GM12892 (cell line): ENCODE measurements around the gene PDGFRA.

Experiments
- POLR2A ChIP-seq: IDR thresholded peaks from 2 replicates; pipeline ENCODE4 v1.6.1; 2011; ENCODE audit warnings: low read depth, low read length, control low read depth
- POLR2AphosphoS5 ChIP-seq: IDR thresholded peaks from 2 replicates; pipeline ENCODE4 v1.6.1; 2011; ENCODE audit warnings: low read depth, low read length, control low read depth

DNA sequence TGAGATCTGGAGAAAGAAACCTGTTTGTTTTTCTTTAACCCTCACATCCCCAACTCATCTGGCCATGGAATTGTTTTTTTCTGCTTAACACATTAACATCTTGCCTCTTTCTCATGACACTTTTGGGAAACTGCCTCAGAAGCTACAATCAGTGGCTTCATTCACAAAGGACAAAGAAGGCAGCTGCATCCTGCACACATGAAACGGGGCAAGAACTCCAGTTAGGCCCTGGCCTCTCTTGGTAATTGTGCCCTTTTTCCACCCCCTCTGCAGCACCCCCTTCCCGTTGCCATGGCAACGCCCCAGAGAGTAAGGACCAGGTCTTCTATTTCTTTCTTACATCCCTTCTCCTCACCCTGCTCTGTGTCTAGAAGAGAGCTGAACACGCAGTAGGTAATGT lies 103.4 kb downstream of the PDGFRA start:
- TF ChIP-seq POLR2AphosphoS5 = no peak
- TF ChIP-seq POLR2A = no peak
